WTC11 (cell line): Measurements from ENCODE around the gene SBF2.

Source experiments
- CBFB ChIP-seq: sonication (generic); formaldehyde crosslinking; IDR thresholded peaks from 2 replicates; pipeline ENCODE4 v1.8.1; 2022; ENCODE audit warnings: mild to moderate bottlenecking, low read depth, missing genetic modification reagents
- CREB1 ChIP-seq: sonication (generic); formaldehyde crosslinking; IDR thresholded peaks from 2 replicates; pipeline ENCODE4 v1.8.0; 2023; ENCODE audit warnings: mild to moderate bottlenecking, missing genetic modification reagents
- OVOL2 ChIP-seq: fragments of 250-450 bp; sonication (Bioruptor Pico); IDR thresholded peaks from 2 replicates; pipeline ENCODE4 v1.9.0; 2021; ENCODE audit warnings: mild to moderate bottlenecking, borderline replicate concordance
- SP1 ChIP-seq: sonication (generic); formaldehyde crosslinking; conservative IDR thresholded peaks from 2 replicates; pipeline ENCODE4 v1.8.1; 2022; ENCODE audit warnings: missing genetic modification reagents
- ZNF121 ChIP-seq: sonication (generic); formaldehyde crosslinking; IDR thresholded peaks from 2 replicates; pipeline ENCODE4 v1.8.0; 2023; ENCODE audit warnings: missing genetic modification reagents
- ZNF232 ChIP-seq: sonication (generic); formaldehyde crosslinking; IDR thresholded peaks from 2 replicates; pipeline ENCODE4 v1.8.0; 2022; ENCODE audit warnings: mild to moderate bottlenecking, missing genetic modification reagents
- ZNF671 ChIP-seq: fragments of 250-450 bp; sonication (Bioruptor Pico); IDR thresholded peaks from 2 replicates; pipeline ENCODE4 v1.8.0; 2021; ENCODE audit warnings: mild to moderate bottlenecking
- TF ChIP-seq, protein P1 (sequence below): fragments of 200-600 bp; IDR thresholded peaks from 2 replicates; pipeline ENCODE4 v1.8.0; 2022; ENCODE audit warnings: antibody characterized with exemption
- TF ChIP-seq, protein P2 (sequence below): sonication (generic); formaldehyde crosslinking; IDR thresholded peaks from 2 replicates; pipeline ENCODE4 v1.8.1; 2022; ENCODE audit warnings: low read depth, mild to moderate bottlenecking, moderate library complexity, missing genetic modification reagents, borderline replicate concordance
- TF ChIP-seq, protein P3 (sequence below): sonication (generic); formaldehyde crosslinking; IDR thresholded peaks from 2 replicates; pipeline ENCODE4 v1.8.0; 2022; ENCODE audit warnings: mild to moderate bottlenecking, missing genetic modification reagents

DNA sequence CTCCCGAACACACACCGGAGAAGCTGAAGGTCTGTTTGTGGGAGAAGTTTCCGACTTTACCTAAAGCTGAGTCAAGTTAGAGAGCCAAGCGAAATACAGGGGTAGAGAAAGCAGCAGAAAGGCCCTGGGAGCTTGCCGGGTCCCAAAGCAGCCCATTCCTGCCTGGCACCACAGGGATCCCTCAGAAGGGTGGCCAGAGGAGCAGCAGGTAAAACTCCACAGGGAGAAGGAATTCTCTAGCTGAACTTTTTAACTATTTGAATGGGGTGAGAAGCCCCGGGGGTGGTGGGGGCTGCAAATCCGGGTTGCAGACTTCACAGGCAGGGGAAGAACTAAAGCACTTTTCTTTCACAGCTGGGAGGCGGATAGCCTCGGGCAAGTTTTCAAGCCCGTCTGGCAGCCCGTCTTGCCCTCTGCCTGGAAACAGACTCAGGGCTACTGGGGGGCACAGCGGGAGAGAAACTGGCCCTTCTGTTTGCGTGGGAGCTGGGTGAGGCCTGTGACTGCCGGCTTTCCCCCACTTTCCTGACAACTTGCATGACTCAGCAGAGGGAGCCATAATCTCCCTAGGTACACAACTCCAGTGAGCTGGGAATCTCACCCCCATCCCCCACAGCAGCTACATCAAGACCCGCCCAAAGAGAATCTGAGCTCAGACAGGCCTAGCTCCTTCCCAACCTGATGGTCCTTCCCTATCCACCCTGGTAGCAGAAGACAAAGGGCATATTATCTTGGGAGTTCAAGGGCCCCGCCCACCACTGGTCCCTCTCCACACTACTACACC, 311.0 kb downstream of the SBF2 start:
- TF ChIP-seq ZNF121 (CRISPR knock-in tag) (no peak), CREB1 (CRISPR knock-in tag) (no peak), OVOL2 (no peak), ZNF671 (CRISPR knock-in tag) (no peak), CBFB (CRISPR knock-in tag) (no peak), ZNF232 (CRISPR knock-in tag) (0 out of 2 replicates have a peak, but pooled peaks have one; percentile 57), SP1 (CRISPR knock-in tag) (0 out of 2 replicates have a peak, but pooled peaks have one; percentile 35)
- TF ChIP-seq, protein P1, sequence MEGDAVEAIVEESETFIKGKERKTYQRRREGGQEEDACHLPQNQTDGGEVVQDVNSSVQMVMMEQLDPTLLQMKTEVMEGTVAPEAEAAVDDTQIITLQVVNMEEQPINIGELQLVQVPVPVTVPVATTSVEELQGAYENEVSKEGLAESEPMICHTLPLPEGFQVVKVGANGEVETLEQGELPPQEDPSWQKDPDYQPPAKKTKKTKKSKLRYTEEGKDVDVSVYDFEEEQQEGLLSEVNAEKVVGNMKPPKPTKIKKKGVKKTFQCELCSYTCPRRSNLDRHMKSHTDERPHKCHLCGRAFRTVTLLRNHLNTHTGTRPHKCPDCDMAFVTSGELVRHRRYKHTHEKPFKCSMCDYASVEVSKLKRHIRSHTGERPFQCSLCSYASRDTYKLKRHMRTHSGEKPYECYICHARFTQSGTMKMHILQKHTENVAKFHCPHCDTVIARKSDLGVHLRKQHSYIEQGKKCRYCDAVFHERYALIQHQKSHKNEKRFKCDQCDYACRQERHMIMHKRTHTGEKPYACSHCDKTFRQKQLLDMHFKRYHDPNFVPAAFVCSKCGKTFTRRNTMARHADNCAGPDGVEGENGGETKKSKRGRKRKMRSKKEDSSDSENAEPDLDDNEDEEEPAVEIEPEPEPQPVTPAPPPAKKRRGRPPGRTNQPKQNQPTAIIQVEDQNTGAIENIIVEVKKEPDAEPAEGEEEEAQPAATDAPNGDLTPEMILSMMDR, result no peak
- TF ChIP-seq, protein P2, sequence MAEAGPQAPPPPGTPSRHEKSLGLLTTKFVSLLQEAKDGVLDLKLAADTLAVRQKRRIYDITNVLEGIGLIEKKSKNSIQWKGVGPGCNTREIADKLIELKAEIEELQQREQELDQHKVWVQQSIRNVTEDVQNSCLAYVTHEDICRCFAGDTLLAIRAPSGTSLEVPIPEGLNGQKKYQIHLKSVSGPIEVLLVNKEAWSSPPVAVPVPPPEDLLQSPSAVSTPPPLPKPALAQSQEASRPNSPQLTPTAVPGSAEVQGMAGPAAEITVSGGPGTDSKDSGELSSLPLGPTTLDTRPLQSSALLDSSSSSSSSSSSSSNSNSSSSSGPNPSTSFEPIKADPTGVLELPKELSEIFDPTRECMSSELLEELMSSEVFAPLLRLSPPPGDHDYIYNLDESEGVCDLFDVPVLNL (CRISPR knock-in tag), result no peak
- TF ChIP-seq, protein P3, sequence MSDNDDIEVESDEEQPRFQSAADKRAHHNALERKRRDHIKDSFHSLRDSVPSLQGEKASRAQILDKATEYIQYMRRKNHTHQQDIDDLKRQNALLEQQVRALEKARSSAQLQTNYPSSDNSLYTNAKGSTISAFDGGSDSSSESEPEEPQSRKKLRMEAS (CRISPR knock-in tag), result no peak
